CD4-positive, CD25-positive, alpha-beta regulatory T cell (primary cell): Measurements from ENCODE around the gene LRRC8E. TPM values are rescaled to one million over a fixed set of nuclear protein-coding genes. Genes with fewer than 3 reads are reported as not detected.

Experiments
- ATAC-seq, 2 donors: fragments of 150-1000 bp; cut with Tn5 transposase; one replicate each; pipeline ENCODE4 v1.10.0; 2021; ENCODE audit warnings: low read depth in 2 of 2, moderate number of reproducible peaks in 2 of 2, moderate library complexity in 1 of 2
- DNase-seq, 3 donors: peaks; one replicate each; pipeline versions ENCODE4 v3.0.0 to v3.0.0-alpha.2; 2012 to 2022; ENCODE audit warnings: mixed read lengths in 1 of 3
- H3K27ac ChIP-seq: one replicate; pipeline ENCODE4 v1.7.0; 2013; ENCODE audit warnings: mild to moderate bottlenecking, low read length; ENCODE audit not compliant: insufficient read depth, poor library complexity, severe bottlenecking
- H3K27me3 ChIP-seq: one replicate; pipeline ENCODE4 v1.7.0; 2013; ENCODE audit warnings: low read length; ENCODE audit not compliant: control insufficient read depth, insufficient read depth
- H3K36me3 ChIP-seq: one replicate; pipeline ENCODE4 v1.7.0; 2013; ENCODE audit warnings: mild to moderate bottlenecking, low read length, moderate library complexity; ENCODE audit not compliant: control insufficient read depth, insufficient read depth
- H3K4me1 ChIP-seq: 2 replicates; pipeline ENCODE4 v1.7.0; 2013; ENCODE audit warnings: mild to moderate bottlenecking, low read length; ENCODE audit not compliant: insufficient read depth, control insufficient read depth, poor library complexity, severe bottlenecking
- H3K4me3 ChIP-seq: one replicate; pipeline ENCODE4 v1.7.0; 2013; ENCODE audit warnings: low read depth, mild to moderate bottlenecking, low read length, moderate library complexity
- H3K9me3 ChIP-seq, 2 experiments: 1 replicate in 1 of 2; 2 replicates in 1 of 2; pipeline ENCODE4 v1.7.0; 2013; ENCODE audit warnings: low read length in 2 of 2, mild to moderate bottlenecking in 1 of 2, moderate library complexity in 1 of 2; ENCODE audit not compliant: control insufficient read depth in 2 of 2
- H3K27ac Mint-ChIP-seq, 3 donors: one replicate each; pipeline ENCODE4 v1.8.0; 2020 to 2022; ENCODE audit warnings: mild to moderate bottlenecking in 3 of 3, mixed read lengths in 3 of 3, moderate library complexity in 2 of 3
- H3K27me3 Mint-ChIP-seq: one replicate; pipeline ENCODE4 v1.8.0; 2022; ENCODE audit warnings: mild to moderate bottlenecking, mixed read lengths
- H3K36me3 Mint-ChIP-seq: one replicate; pipeline ENCODE4 v1.8.0; 2020; ENCODE audit warnings: mixed read lengths
- H3K4me1 Mint-ChIP-seq, 4 donors: one replicate each; pipeline ENCODE4 v1.8.0; 2020 to 2022; ENCODE audit warnings: mixed read lengths in 4 of 4, mild to moderate bottlenecking in 1 of 4
- H3K4me3 Mint-ChIP-seq, 4 donors: one replicate each; pipeline ENCODE4 v1.8.0; 2020 to 2022; ENCODE audit warnings: mild to moderate bottlenecking in 4 of 4, mixed read lengths in 4 of 4, moderate library complexity in 3 of 4
- H3K9me3 Mint-ChIP-seq, 7 donors: one replicate each; pipeline ENCODE4 v1.8.0; 2020 to 2022; ENCODE audit warnings: mixed read lengths in 7 of 7, mild to moderate bottlenecking in 3 of 7, moderate library complexity in 2 of 7
- polyA plus RNA-seq, 4 donors: library from polyadenylated mRNA; unstranded; fragments of 300-500 nt; fragmentation: Illumina TruSeq; gene quantifications; one replicate each; pipeline ENCODE4 v1.2.3, GENCODE V29; 2021
- total RNA-seq: library from RNA; stranded (reverse); gene quantifications from one replicate; pipeline ENCODE4 v1.2.3, GENCODE V29; 2022

LRRC8E gene
- total and polyA plus RNA-seq, 5 donors from 2014 or later: not detected

DNA sequence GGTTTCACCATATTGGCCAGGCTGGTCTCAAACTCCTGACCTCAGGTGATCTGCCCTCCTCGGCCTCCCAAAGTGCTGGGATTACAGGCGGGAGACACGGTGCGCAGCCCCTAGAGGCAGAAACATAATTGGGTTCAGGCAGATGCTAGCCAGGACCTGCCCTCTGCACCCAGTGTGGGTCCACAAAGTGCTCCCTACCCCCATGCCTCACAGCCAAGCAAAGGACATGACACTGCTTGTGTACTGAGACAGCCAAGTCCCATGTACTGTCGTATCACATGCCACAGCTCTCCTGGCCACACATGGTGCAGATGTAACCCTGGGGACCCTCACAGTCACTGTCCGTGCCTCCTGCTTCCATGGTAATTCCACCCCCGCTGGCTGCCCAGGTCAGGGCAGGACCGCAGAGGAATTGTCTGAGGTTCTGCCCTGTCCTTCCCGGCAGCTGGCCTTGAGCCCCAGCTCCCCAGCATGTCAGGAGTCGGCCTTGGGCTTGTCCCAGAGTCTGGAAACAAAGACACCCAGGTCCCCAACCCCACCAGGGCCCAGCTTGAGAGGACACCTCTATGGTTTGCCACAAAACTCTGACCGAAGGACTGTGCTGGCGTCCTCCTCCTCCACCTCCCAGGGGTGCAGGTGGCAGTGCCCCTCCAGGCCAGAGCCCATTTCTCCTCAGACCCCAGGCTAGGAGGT is 21.8 kb upstream of the LRRC8E start:
- Histone ChIP-seq H3K27ac (no peak overlapping the region), H3K4me3 (no peak overlapping the region), H3K4me1 (peaks cover 37% of the 10 kb centered on the region), H3K36me3 (no peaks in the 10 kb centered on the region), H3K27me3 (no peaks in the 10 kb centered on the region), H3K9me3 (no peaks in the 10 kb centered on the region)
- Mint-ChIP-seq H3K27me3 (peaks cover 25% of the 10 kb centered on the region), H3K27ac (no peak overlapping the region), H3K4me1 (peaks cover 0 to 43% (median 15%) of the 10 kb centered on the region in 4 donors), H3K9me3 (no peaks in the 10 kb centered on the region), H3K36me3 (no peaks in the 10 kb centered on the region), H3K4me3 (peak overlapping the region in 2 of 4 donors; percentile 38 to 47)
- ATAC-seq (no peak), DNase-seq (no peak)

GRCh38 chr19:7867092-7867844 is 21.0 kb upstream of the LRRC8E start:
- H3K36me3 ChIP-seq: no peaks in the 10 kb centered on the region
- peaks cover 2% of the 10 kb centered on the region for H3K27me3 ChIP-seq
- Mint-ChIP-seq H3K4me3 (peak overlapping the region in 2 of 4 donors; percentile 38 to 47), H3K27me3 (peaks cover 29% of the 10 kb centered on the region), H3K36me3 (no peaks in the 10 kb centered on the region), H3K9me3 (no peaks in the 10 kb centered on the region), H3K27ac (peak overlapping the region in 1 of 3 donors; percentile 56), H3K4me1 (peaks cover 0 to 47% (median 18%) of the 10 kb centered on the region in 4 donors)
- no peak overlapping the region for H3K27ac ChIP-seq
- no peaks in the 10 kb centered on the region for H3K9me3 ChIP-seq
- peaks cover 37% of the 10 kb centered on the region for H3K4me1 ChIP-seq
- DNase-seq (no peak), ATAC-seq (no peak)
- H3K4me3 ChIP-seq: no peak overlapping the region

GRCh38 chr19:7868326-7868670 is 20.0 kb upstream of the LRRC8E start:
- no peaks in the 10 kb centered on the region for H3K36me3 Mint-ChIP-seq
- peak overlapping the region; percentile 78 to 92 (median 84) for H3K4me3 Mint-ChIP-seq
- peaks cover 0 to 51% (median 18%) of the 10 kb centered on the region in 4 donors for H3K4me1 Mint-ChIP-seq
- ATAC-seq (no peak), DNase-seq (peak in 1 of 3 donors; percentile 32)
- Histone ChIP-seq H3K36me3 (no peaks in the 10 kb centered on the region), H3K27ac (no peak overlapping the region), H3K4me3 (no peak overlapping the region), H3K27me3 (peaks cover 2% of the 10 kb centered on the region), H3K4me1 (peaks cover 43% of the 10 kb centered on the region), H3K9me3 (no peaks in the 10 kb centered on the region)
- H3K27me3 Mint-ChIP-seq: peaks cover 35% of the 10 kb centered on the region
- H3K9me3 Mint-ChIP-seq: no peaks in the 10 kb centered on the region
- H3K27ac Mint-ChIP-seq: peak overlapping the region; percentile 25 to 64 (median 56)

GRCh38 chr19:7868671-7869452 is 19.4 kb upstream of the LRRC8E start:
- Mint-ChIP-seq H3K4me3 (peak overlapping the region; percentile 78 to 92 (median 84)), H3K4me1 (peaks cover 0 to 53% (median 18%) of the 10 kb centered on the region in 4 donors), H3K27ac (peak overlapping the region; percentile 51 to 87 (median 64)), H3K9me3 (no peaks in the 10 kb centered on the region), H3K27me3 (peaks cover 39% of the 10 kb centered on the region), H3K36me3 (no peaks in the 10 kb centered on the region)
- H3K27ac ChIP-seq: peak overlapping the region; percentile 78
- peak; percentile 81 to 84 for ATAC-seq
- peak; percentile 70 to 91 (median 90) for DNase-seq
- H3K36me3 ChIP-seq: no peaks in the 10 kb centered on the region
- peaks cover 2% of the 10 kb centered on the region for H3K27me3 ChIP-seq
- H3K9me3 ChIP-seq: no peaks in the 10 kb centered on the region
- H3K4me1 ChIP-seq: peaks cover 46% of the 10 kb centered on the region
- H3K4me3 ChIP-seq: no peak overlapping the region

GRCh38 chr19:7869453-7869909 is 18.8 kb upstream of the LRRC8E start:
- no peaks in the 10 kb centered on the region for H3K36me3 ChIP-seq
- peak; percentile 70 to 90 (median 75) for DNase-seq
- H3K9me3 ChIP-seq: no peaks in the 10 kb centered on the region
- peak overlapping the region; percentile 78 for H3K27ac ChIP-seq
- no peak overlapping the region for H3K4me3 ChIP-seq
- Mint-ChIP-seq H3K9me3 (no peaks in the 10 kb centered on the region), H3K36me3 (no peaks in the 10 kb centered on the region), H3K27ac (no peak overlapping the region), H3K4me3 (peak overlapping the region; percentile 21 to 83 (median 75)), H3K27me3 (peaks cover 37% of the 10 kb centered on the region), H3K4me1 (peaks cover 0 to 52% (median 16%) of the 10 kb centered on the region in 4 donors)
- H3K27me3 ChIP-seq: peaks cover 2% of the 10 kb centered on the region
- H3K4me1 ChIP-seq: peaks cover 51% of the 10 kb centered on the region
- ATAC-seq: peak; percentile 64 to 66

DNA sequence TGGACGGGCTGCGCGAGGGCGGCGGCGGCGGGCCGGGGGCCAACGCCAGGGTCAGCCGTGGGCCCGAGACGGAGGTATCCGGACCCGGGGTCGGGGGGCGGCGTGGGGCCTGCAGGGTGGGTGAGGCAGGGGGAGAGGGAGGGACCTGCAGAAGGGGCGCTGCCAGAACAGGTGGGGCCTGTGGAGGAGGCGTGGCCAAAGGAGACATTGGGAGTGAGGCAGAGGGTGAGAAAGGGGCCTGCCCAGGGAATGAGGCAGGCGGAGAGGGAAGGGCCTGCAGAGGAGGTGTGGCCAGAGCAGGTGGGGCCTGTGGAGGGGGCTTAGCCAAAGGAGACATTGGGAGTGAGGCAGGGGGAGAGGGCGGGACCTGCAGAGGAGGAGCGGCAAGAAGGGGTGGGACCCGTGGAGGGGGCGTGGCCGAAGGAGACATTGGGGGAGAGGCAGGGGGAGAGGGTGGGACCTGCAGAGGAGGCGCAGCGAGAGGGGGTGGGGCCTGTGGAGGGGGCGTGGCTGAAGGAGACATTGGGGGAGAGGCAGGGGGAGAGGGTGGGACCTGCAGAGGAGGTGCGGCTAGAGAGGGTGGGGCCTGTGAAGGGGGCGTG is 18.3 kb upstream of the LRRC8E start:
- Mint-ChIP-seq H3K36me3 (no peaks in the 10 kb centered on the region), H3K27me3 (peaks cover 34% of the 10 kb centered on the region), H3K4me3 (peak overlapping the region in 2 of 4 donors; percentile 77 to 84), H3K9me3 (no peaks in the 10 kb centered on the region), H3K4me1 (peaks cover 0 to 52% (median 14%) of the 10 kb centered on the region in 4 donors), H3K27ac (no peak overlapping the region)
- no peaks in the 10 kb centered on the region for H3K36me3 ChIP-seq
- ATAC-seq (no peak), DNase-seq (peak in 2 of 3 donors; percentile 45 to 57)
- H3K9me3 ChIP-seq: no peaks in the 10 kb centered on the region
- H3K4me3 ChIP-seq: no peak overlapping the region
- peaks cover 57% of the 10 kb centered on the region for H3K4me1 ChIP-seq
- H3K27ac ChIP-seq: peak overlapping the region; percentile 78
- peaks cover 4% of the 10 kb centered on the region for H3K27me3 ChIP-seq
